Adrenal gland (tissue), 12 donors: ENCODE data around the gene ICAM2. TPM values are rescaled to one million over a fixed set of nuclear protein-coding genes. Genes with fewer than 3 reads are reported as not detected.
"Not testable (repeated sequence)": the region's sequence is repeated elsewhere in the genome, so short reads cannot be mapped to it uniquely, and the experiment has no call there.

ENCODE experiments used
- DNase-seq, 7 donors: peaks; one replicate each; pipeline ENCODE4 v3.0.0-alpha.2; 2019 to 2020
- H3K27ac ChIP-seq, 5 donors: fragments of 200-600 bp; sonication (generic) in 4 of 5; 1 replicate in 3 of 5; 2 replicates in 2 of 5; pipeline versions ENCODE4 v1.5.1 to v1.8.0; 2016 to 2020; ENCODE audit warnings: mild to moderate bottlenecking in 1 of 5
- H3K27me3 ChIP-seq: fragments of 200-600 bp; 2 replicates; pipeline ENCODE4 v1.8.0; 2021
- H3K36me3 ChIP-seq, 2 donors: fragments of 200-600 bp; replicated peaks in 1 of 2; 1 replicate in 1 of 2; 2 replicates in 1 of 2; pipeline versions ENCODE4 v1.5.1 to v1.8.0; 2018 to 2022
- H3K4me1 ChIP-seq, 2 donors: fragments of 200-600 bp; replicated peaks in 1 of 2; 1 replicate in 1 of 2; 2 replicates in 1 of 2; pipeline versions ENCODE4 v1.5.1 to v1.8.0; 2018 to 2021
- H3K4me3 ChIP-seq, 4 donors: fragments of 200-600 bp; sonication (generic) in 3 of 4; one replicate each; pipeline ENCODE4 v1.5.1; 2016 to 2018
- H3K9me3 ChIP-seq, 3 donors: fragments of 200-600 bp; sonication (generic) in 1 of 3; replicated peaks in 1 of 3; 1 replicate in 2 of 3; 2 replicates in 1 of 3; pipeline versions ENCODE4 v1.5.1 to v1.8.0; 2016 to 2021
- CTCF ChIP-seq, 6 experiments: fragments of 450-650 bp in 4 of 6; fragments of 200-600 bp in 2 of 6; sonication (generic) in 1 of 6; IDR thresholded peaks; 1 replicate in 5 of 6; 2 replicates in 1 of 6; pipeline versions ENCODE4 v1.5.1 to v1.8.0; 2016 to 2021; ENCODE audit warnings: antibody characterized with exemption in 6 of 6, mild to moderate bottlenecking in 2 of 6, moderate library complexity in 1 of 6
- POLR2A ChIP-seq, 2 donors: fragments of 450-650 bp; IDR thresholded peaks; one replicate each; pipeline ENCODE4 v1.6.1; 2017; ENCODE audit warnings: antibody characterized with exemption in 2 of 2, mild to moderate bottlenecking in 2 of 2, moderate library complexity in 1 of 2
- WGBS, 4 donors: extraction: QIAGEN DNeasy Blood & Tissue Kit in 2 of 4; methylation state at CpG; one replicate each; pipeline versions ENCODE4 v1.1.5 to v1.1.7; 2013 to 2017; 5-methylcytosine and 5-hydroxymethylcytosine counted together
- intact Hi-C, 2 donors: fragments of 100-400 bp; cut with DNase I; formaldehyde crosslinking; loops; one replicate each; pipeline versions ENCODE4 v1.14.1 to v1.15.0; 2022 to 2023
- polyA plus RNA-seq, 3 donors: library from polyadenylated mRNA; stranded (reverse); fragments of 200-250 nt in 2 of 3; fragments of 350-450 nt in 1 of 3; fragmentation: Illumina TruSeq in 1 of 3; extraction: RNeasy Lipid Tissue Mini Kit (QIAGEN cat#74804) in 1 of 3; gene quantifications; one replicate each; pipeline ENCODE4 v1.2.3, GENCODE V29; 2013 to 2014
- total RNA-seq, 9 donors: library from RNA; depleted of rRNA in 4 of 9; stranded (reverse); fragments of >200 nt in 4 of 9; fragments of 120-200 nt in 1 of 9; fragmentation: NEBNext Ultra II Directional in 1 of 9; extraction: Animal tissue kit (Norgen Biotek cat#: 25700) in 1 of 9; gene quantifications; one replicate each; pipeline versions ENCODE4 v1.1.0 to v1.2.4, GENCODE V29; 2013 to 2023
- donor health status: healthy with polysubstance abuse.
- donor health status: Bipolar disorder and iron deficiency.
- donor health status: DM: yes; HTN: yes; CAD: no.
- donor health status: DM: no; HTN: no; CAD: no.
- donor health status: DM: no; HTN: no; CAD: no.
- donor health status: DM: yes; HTN: yes; CAD: no.

The ICAM2 gene
- total and polyA plus RNA-seq, 12 donors: 9.6 to 42.2 (median 20.9) TPM

GRCh38 chr17:64022611-64023063, 2.2 kb upstream of the ICAM2 start:
- no peak overlapping the region for H3K4me3 ChIP-seq
- peaks cover 0 to 10% of the 10 kb centered on the region in 2 donors for H3K4me1 ChIP-seq
- TF ChIP-seq POLR2A (IDR thresholded peaks at IDR 0.05) (no peak), CTCF (IDR thresholded peaks at IDR 0.05) (no peak)
- intact Hi-C loops: loop anchor here in 1 of 2 donors (10.0 kb wide), 1 partner anchor 108 kb away; the partner anchor contains the start of genes CSHL1 and GH1
- no peaks in the 10 kb centered on the region for H3K36me3 ChIP-seq
- peak overlapping the region in 2 of 5 donors; percentile 21 to 35 for H3K27ac ChIP-seq
- WGBS, 4 donors: 48 to 61% (median 53%) methylated on average over 5 of the region's 5 CpGs
- H3K9me3 ChIP-seq: no peaks in the 10 kb centered on the region
- H3K27me3 ChIP-seq: no peaks in the 10 kb centered on the region
- peak; percentile 48 to 87 (median 80) for DNase-seq

- H3K4me3 ChIP-seq, H3K27me3 ChIP-seq, H3K9me3 ChIP-seq, H3K36me3 ChIP-seq, H3K27ac ChIP-seq, intact Hi-C loops, H3K4me1 ChIP-seq: not testable (repeated sequence)
- peak in 5 of 7 donors; percentile 5 to 34 (median 11) for DNase-seq
- 74 to 78% (median 77%) methylated on average over 9 of the region's 9 CpGs for WGBS, 4 donors
Observed at GRCh38 chr17:64019551-64019961, 877 bp downstream of the ICAM2 start.

- 79 to 86% (median 84%) methylated on average over 2 of the region's 2 CpGs for WGBS, 4 donors
- intact Hi-C loops: no loop called here
- Histone ChIP-seq H3K27me3 (no peaks in the 10 kb centered on the region), H3K36me3 (no peaks in the 10 kb centered on the region), H3K4me1 (peaks cover 0 to 4% of the 10 kb centered on the region in 2 donors), H3K27ac (no peak overlapping the region), H3K9me3 (no peaks in the 10 kb centered on the region), H3K4me3 (no peak overlapping the region)
- no peak for DNase-seq
- TF ChIP-seq POLR2A (IDR thresholded peaks at IDR 0.05) (no peak), CTCF (IDR thresholded peaks at IDR 0.05) (peak in 1 of 6 experiments; percentile 23)
Observed at GRCh38 chr17:64017381-64017980, 3.0 kb downstream of the ICAM2 start.

GRCh38 chr17:64016974-64017373, 3.5 kb downstream of the ICAM2 start:
- no peak for TF ChIP-seq CTCF (IDR thresholded peaks at IDR 0.05)
- TF ChIP-seq POLR2A (IDR thresholded peaks at IDR 0.05): no peak
- Histone ChIP-seq H3K4me3 (no peak overlapping the region), H3K4me1 (peaks cover 0 to 4% of the 10 kb centered on the region in 2 donors)

More at GRCh38 chr17:64016974-64017373, 3.5 kb downstream of the ICAM2 start:
- DNase-seq: no peak
- H3K27me3 ChIP-seq: no peaks in the 10 kb centered on the region
- intact Hi-C loops: no loop called here
- H3K36me3 ChIP-seq: no peaks in the 10 kb centered on the region
- WGBS, 4 donors: 61 to 77% (median 68%) methylated on average over 3 of the region's 3 CpGs
- peak overlapping the region in 1 of 5 donors; percentile 22 for H3K27ac ChIP-seq
- H3K9me3 ChIP-seq: no peaks in the 10 kb centered on the region
